HepG2 (cell line): ENCODE measurements around the gene TRIAP1. TPM values are rescaled to one million over a fixed set of nuclear protein-coding genes. Genes with fewer than 3 reads are reported as not detected.

Experiments
- BRCA1 ChIP-seq: sonication (generic); formaldehyde crosslinking; IDR thresholded peaks from 2 replicates; pipeline ENCODE4 v1.4.0; 2020; ENCODE audit warnings: missing genetic modification reagents
- CCAR2 ChIP-seq: fragments of 200-400 bp; formaldehyde crosslinking; optimal IDR thresholded peaks from 2 replicates; pipeline ENCODE3; 2018; ENCODE audit warnings: low read depth, mild to moderate bottlenecking, low read length, moderate library complexity
- FOXA3 ChIP-seq: IDR thresholded peaks from 2 replicates; pipeline ENCODE4 v1.6.1; 2016; ENCODE audit warnings: missing genetic modification reagents, missing compliant biosample characterization
- KDM6A ChIP-seq: IDR thresholded peaks from 2 replicates; pipeline ENCODE4 v1.6.1; 2016; ENCODE audit warnings: low read depth
- KLF16 ChIP-seq, 2 experiments: sonication (generic) in 1 of 2; formaldehyde crosslinking in 1 of 2; IDR thresholded peaks; 2 replicates each; pipeline versions ENCODE4 v1.6.1 to v1.8.0; 2016 to 2023; ENCODE audit warnings: missing genetic modification reagents in 2 of 2, missing compliant biosample characterization in 1 of 2
- NR2F1 ChIP-seq, 2 experiments: fragments of 450-650 bp in 1 of 2; formaldehyde crosslinking in 1 of 2; IDR thresholded peaks; 2 replicates each; pipeline versions ENCODE4 v1.5.0 to v1.6.1; 2016 to 2020; ENCODE audit warnings: mild to moderate bottlenecking in 1 of 2, missing compliant biosample characterization in 1 of 2, missing genetic modification reagents in 1 of 2, moderate library complexity in 1 of 2
- POLR2A ChIP-seq, 2 experiments: IDR thresholded peaks; 2 replicates each; pipeline ENCODE4 v1.6.1; 2011; ENCODE audit warnings: low read depth in 2 of 2, low read length in 2 of 2, mild to moderate bottlenecking in 1 of 2, moderate library complexity in 1 of 2; ENCODE audit not compliant: insufficient read depth in 1 of 2
- SIN3B ChIP-seq: fragments of 150-350 bp; IDR thresholded peaks from 2 replicates; pipeline ENCODE4 v1.6.1; 2014; ENCODE audit warnings: low read length
- TRAFD1 ChIP-seq: sonication (generic); formaldehyde crosslinking; IDR thresholded peaks from 2 replicates; pipeline ENCODE4 v1.5.1; 2020; ENCODE audit warnings: missing genetic modification reagents, mild to moderate bottlenecking, borderline replicate concordance
- ZBTB7B ChIP-seq: sonication (generic); formaldehyde crosslinking; IDR thresholded peaks from 2 replicates; pipeline ENCODE4 v1.4.0; 2020; ENCODE audit warnings: missing genetic modification reagents
- ZNF292 ChIP-seq: sonication (generic); formaldehyde crosslinking; IDR thresholded peaks from 2 replicates; pipeline ENCODE4 v1.8.1; 2022; ENCODE audit warnings: mild to moderate bottlenecking, low read depth, missing genetic modification reagents, borderline replicate concordance
- ZNF383 ChIP-seq: sonication (generic); formaldehyde crosslinking; IDR thresholded peaks from 2 replicates; pipeline ENCODE4 v1.4.0; 2020; ENCODE audit warnings: missing genetic modification reagents, mild to moderate bottlenecking, borderline replicate concordance
- ZNF609 ChIP-seq: sonication (generic); formaldehyde crosslinking; IDR thresholded peaks from 2 replicates; pipeline ENCODE4 v1.4.0; 2020; ENCODE audit warnings: mild to moderate bottlenecking, missing genetic modification reagents, borderline replicate concordance
- ZNF776 ChIP-seq: sonication (generic); formaldehyde crosslinking; IDR thresholded peaks from 2 replicates; pipeline ENCODE4 v1.4.0; 2020; ENCODE audit warnings: mild to moderate bottlenecking, missing genetic modification reagents
- ZNF784 ChIP-seq: sonication (generic); formaldehyde crosslinking; IDR thresholded peaks from 2 replicates; pipeline ENCODE4 v1.5.1; 2020; ENCODE audit warnings: missing genetic modification reagents, mild to moderate bottlenecking, borderline replicate concordance
- polyA plus RNA-seq, 8 experiments: library from polyadenylated mRNA; depleted of rRNA in 3 of 8; stranded (reverse) in 7 of 8; unstranded in 1 of 8; fragments of >200 nt; fragmentation: Illumina TruSeq in 4 of 8; extraction: Trizol in 4 of 8; gene quantifications; 2 replicates each; pipeline versions ENCODE4 v1.2.1 to v1.2.3, GENCODE V29; 2011 to 2016; ENCODE audit warnings: low read depth in 4 of 8, missing spikeins in 1 of 8, mixed read lengths in 1 of 8; ENCODE audit not compliant: insufficient read depth in 1 of 8
- total RNA-seq, 5 experiments: library from RNA; depleted of rRNA; stranded (reverse); fragments of >200 nt; fragmentation: Illumina TruSeq; extraction: Trizol; gene quantifications; 2 replicates each; pipeline ENCODE4 v1.2.3, GENCODE V29; 2016; ENCODE audit warnings: low read depth in 1 of 5
- TF ChIP-seq, protein P1 (sequence below): sonication (generic); formaldehyde crosslinking; IDR thresholded peaks from 2 replicates; pipeline ENCODE4 v1.8.0; 2022; ENCODE audit warnings: mild to moderate bottlenecking, missing genetic modification reagents, borderline replicate concordance
- TF ChIP-seq, protein P2 (sequence below): sonication (generic); formaldehyde crosslinking; IDR thresholded peaks from 2 replicates; pipeline ENCODE4 v1.4.0; 2020; ENCODE audit warnings: missing genetic modification reagents, borderline replicate concordance

Gene TRIAP1
- total and polyA plus RNA-seq, 2 of the 13 experiments (the other 11 are each of a cell fraction or from before 2014, with no cell fraction given): 55.0 to 117 TPM

GRCh38 chr12:120469450-120470149, 23.4 kb upstream of the TRIAP1 start, which contains the start of gene SRSF9 (continued):
- TF ChIP-seq ZNF609 (peak; percentile 48; the same call in 1 of the 2 replicates), SIN3B (no peak), KDM6A (no peak), ZNF776 (CRISPR knock-in tag) (no peak), ZNF784 (CRISPR knock-in tag) (peak; percentile 54; the same call in 1 of the 2 replicates), ZNF292 (CRISPR knock-in tag) (peak; percentile 36; the same call in 1 of the 2 replicates), NR2F1 (CRISPR knock-in tag; IDR thresholded peaks at IDR 0.05) (0 out of 4 replicates have a peak, but pooled peaks of 1 of the 2 experiments have one; percentile 8), KLF16 (CRISPR knock-in tag; IDR thresholded peaks at IDR 0.05) (peak in 1 of 2 experiments; percentile 81; a peak in 2 of 4 replicates), ZNF383 (no peak), ZBTB7B (peak; percentile 51; the same call in 1 of the 2 replicates), CCAR2 (no peak), TRAFD1 (CRISPR knock-in tag) (no peak), BRCA1 (no peak), POLR2A (IDR thresholded peaks at IDR 0.05; ENCODE audit: insufficient read depth in 1 of 2, low read depth in 2 of 2, low read length in 2 of 2) (peak; percentile 58 to 72), FOXA3 (peak; percentile 54)
- TF ChIP-seq, protein P1, sequence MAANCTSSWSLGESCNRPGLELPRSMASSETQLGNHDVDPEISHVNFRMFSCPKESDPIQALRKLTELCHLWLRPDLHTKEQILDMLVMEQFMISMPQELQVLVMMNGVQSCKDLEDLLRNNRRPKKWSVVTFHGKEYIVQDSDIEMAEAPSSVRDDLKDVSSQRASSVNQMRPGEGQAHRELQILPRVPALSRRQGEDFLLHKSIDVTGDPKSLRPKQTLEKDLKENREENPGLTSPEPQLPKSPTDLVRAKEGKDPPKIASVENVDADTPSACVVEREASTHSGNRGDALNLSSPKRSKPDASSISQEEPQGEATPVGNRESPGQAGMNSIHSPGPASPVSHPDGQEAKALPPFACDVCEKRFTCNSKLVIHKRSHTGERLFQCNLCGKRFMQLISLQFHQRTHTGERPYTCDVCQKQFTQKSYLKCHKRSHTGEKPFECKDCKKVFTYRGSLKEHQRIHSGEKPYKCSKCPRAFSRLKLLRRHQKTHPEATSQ (CRISPR knock-in tag): no peak
- TF ChIP-seq, protein P2, sequence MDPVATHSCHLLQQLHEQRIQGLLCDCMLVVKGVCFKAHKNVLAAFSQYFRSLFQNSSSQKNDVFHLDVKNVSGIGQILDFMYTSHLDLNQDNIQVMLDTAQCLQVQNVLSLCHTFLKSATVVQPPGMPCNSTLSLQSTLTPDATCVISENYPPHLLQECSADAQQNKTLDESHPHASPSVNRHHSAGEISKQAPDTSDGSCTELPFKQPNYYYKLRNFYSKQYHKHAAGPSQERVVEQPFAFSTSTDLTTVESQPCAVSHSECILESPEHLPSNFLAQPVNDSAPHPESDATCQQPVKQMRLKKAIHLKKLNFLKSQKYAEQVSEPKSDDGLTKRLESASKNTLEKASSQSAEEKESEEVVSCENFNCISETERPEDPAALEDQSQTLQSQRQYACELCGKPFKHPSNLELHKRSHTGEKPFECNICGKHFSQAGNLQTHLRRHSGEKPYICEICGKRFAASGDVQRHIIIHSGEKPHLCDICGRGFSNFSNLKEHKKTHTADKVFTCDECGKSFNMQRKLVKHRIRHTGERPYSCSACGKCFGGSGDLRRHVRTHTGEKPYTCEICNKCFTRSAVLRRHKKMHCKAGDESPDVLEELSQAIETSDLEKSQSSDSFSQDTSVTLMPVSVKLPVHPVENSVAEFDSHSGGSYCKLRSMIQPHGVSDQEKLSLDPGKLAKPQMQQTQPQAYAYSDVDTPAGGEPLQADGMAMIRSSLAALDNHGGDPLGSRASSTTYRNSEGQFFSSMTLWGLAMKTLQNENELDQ: no peak
